Fibroblast of pulmonary artery (primary cell): ENCODE data around the gene BRICD5.
A peak's percentile ranks its signal among the peaks of the same experiment; 100 is the strongest.

Experiments
- DNase-seq: peaks from one replicate; pipeline ENCODE4 v3.0.0-alpha.2; 2010; ENCODE audit warnings: low read depth
- H3K4me3 ChIP-seq: replicated peaks from 2 replicates; pipeline ENCODE4 v1.5.1; 2011; ENCODE audit warnings: low read depth, mild to moderate bottlenecking, control low read depth, low read length, moderate library complexity
- CTCF ChIP-seq: IDR thresholded peaks from 2 replicates; pipeline ENCODE4 v1.5.1; 2011; ENCODE audit warnings: mild to moderate bottlenecking, control low read depth, low read length, inconsistent platforms; ENCODE audit errors: missing control alignments

BRICD5 gene

GRCh38 chr16:2196981-2197511 lies 13.6 kb downstream of the BRICD5 start:
- DNase-seq = no peak
- H3K4me3 ChIP-seq = no peak overlapping the region
- no peak for TF ChIP-seq CTCF

- DNase-seq = no peak
- TF ChIP-seq CTCF = no peak
- no peak within 1 kb of the TSS for H3K4me3 ChIP-seq
These were observed 14.3 kb downstream of the BRICD5 start, which contains the start of gene CASKIN1 for GRCh38 chr16:2196162-2196980. CASKIN1 (minus strand) TSS chr16:2196605; CDS start chr16:2196432, 173 bp downstream.

GRCh38 chr16:2195322-2196161 lies 15.1 kb downstream of the BRICD5 start:
- no peak for DNase-seq
- no peak overlapping the region for H3K4me3 ChIP-seq
- TF ChIP-seq CTCF = no peak

- TF ChIP-seq CTCF = peak; percentile 34
- H3K4me3 ChIP-seq = no peak overlapping the region
- peak; percentile 51 for DNase-seq
These were observed 15.8 kb downstream of the BRICD5 start for GRCh38 chr16:2194852-2195321.

- TF ChIP-seq CTCF = no peak
- H3K4me3 ChIP-seq = no peak overlapping the region
- peak; percentile 30 for DNase-seq
These were observed 16.4 kb downstream of the BRICD5 start for GRCh38 chr16:2194166-2194834.

GRCh38 chr16:2191446-2191706 lies 19.3 kb downstream of the BRICD5 start:
- H3K4me3 ChIP-seq = no peak overlapping the region
- TF ChIP-seq CTCF = no peak
- DNase-seq = no peak
